ENCODE data around the gene PDZD2.

The PDZD2 gene

DNA sequence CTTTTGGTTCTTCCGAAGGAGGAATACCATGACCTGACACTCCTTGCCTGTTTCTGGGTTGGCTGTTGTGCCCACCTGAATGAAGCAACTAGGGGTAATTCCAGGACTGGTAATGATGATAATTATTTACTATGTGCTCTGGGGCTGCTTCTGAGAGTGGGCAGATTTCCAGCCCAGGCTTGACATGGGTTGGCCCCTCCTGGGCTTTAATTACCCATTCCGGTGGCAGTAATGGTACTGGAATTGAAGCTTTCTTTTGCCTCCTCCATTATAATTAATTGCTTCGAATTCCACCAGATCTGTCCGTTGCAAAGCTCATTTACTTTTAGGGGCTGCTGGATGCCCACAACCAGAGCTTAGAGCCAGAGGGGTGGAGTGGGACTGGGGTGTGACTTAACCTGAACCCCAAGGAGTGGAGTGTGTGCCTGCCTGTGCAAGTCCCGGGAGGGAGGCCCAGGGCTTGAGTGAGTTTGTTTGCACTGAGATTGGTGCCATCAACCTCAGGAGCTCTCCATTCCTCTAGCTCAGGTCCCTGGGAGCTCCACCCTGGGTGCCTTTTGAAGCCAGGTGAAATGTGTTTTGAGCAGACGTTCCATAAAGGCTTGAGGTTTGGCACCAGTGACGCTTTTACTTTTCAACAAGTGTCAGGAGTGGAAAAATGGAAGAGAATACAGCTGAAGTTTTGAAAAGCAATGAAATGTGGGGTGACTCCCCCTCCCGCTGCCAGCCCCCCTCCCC, 214.6 kb downstream of the PDZD2 start:
- H3K9me3 ChIP-seq (ENCODE audit: control insufficient read depth, low read length), result no peaks in the 10 kb centered on the region
- no peak overlapping the region for H3K4me2 ChIP-seq (ENCODE audit: low read length)
- no peaks in the 10 kb centered on the region for H3K79me2 ChIP-seq
- H3K27me3 ChIP-seq (ENCODE audit: control insufficient read depth, insufficient read depth, low read length), result no peaks in the 10 kb centered on the region
- H3K27ac ChIP-seq, result no peak overlapping the region
- H3K9ac ChIP-seq, result no peak overlapping the region
- no peaks in the 10 kb centered on the region for H3K4me1 ChIP-seq
- TF ChIP-seq, protein P1, sequence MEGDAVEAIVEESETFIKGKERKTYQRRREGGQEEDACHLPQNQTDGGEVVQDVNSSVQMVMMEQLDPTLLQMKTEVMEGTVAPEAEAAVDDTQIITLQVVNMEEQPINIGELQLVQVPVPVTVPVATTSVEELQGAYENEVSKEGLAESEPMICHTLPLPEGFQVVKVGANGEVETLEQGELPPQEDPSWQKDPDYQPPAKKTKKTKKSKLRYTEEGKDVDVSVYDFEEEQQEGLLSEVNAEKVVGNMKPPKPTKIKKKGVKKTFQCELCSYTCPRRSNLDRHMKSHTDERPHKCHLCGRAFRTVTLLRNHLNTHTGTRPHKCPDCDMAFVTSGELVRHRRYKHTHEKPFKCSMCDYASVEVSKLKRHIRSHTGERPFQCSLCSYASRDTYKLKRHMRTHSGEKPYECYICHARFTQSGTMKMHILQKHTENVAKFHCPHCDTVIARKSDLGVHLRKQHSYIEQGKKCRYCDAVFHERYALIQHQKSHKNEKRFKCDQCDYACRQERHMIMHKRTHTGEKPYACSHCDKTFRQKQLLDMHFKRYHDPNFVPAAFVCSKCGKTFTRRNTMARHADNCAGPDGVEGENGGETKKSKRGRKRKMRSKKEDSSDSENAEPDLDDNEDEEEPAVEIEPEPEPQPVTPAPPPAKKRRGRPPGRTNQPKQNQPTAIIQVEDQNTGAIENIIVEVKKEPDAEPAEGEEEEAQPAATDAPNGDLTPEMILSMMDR (IDR thresholded peaks at IDR 0.05), result no peak
- no peak overlapping the region for H2AFZ ChIP-seq
- no peak overlapping the region for H3K4me3 ChIP-seq (ENCODE audit: low read depth, low read length)
- no peaks in the 10 kb centered on the region for H3K36me3 ChIP-seq (ENCODE audit: control insufficient read depth, insufficient read depth, low read length)

DNA sequence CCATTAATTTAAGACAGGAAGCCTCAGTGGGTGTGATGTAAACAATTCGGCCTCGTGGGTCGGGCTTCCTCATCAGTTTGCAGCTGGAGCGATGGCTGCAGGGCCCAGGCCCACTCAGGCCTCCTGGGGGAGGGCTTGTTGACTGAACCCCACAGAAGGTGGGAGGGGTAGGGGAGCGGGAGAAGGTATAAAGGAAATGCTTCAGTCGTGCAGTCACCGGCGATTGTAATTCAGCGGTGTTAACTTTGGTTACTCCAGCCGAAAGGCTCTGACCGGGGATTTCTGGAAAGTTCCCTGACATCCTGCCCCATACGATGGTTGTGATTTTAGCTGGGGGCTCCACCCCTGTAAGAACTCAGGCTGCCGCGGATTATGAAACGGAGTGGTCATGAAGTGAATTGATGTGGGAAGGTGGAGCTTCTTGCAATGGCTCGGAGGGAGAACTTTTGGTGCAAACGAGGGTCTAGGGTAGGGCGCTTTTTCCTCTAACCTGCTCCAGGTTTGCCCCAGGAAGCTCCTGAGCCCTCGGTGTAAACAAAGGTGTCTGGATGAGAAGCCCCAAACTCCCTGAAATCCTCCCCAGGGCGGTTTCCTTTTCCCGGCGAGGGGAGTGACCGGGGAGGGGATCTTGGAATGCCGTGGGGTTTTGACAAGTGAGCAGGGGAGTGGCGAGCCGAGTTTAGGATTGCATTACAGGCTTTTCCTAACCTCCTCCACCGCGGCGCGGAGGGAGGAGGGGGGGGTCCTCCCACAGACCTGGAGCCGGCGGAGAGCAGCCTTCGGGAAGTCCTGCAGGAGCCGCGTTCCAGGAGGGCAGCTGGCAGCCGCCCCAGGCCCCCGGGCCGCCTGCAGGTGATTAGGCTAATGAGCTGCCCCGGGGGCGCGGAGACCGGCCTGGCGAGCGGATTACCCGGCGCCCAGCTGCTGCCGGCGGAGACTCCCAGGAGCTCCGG, 215.5 kb downstream of the PDZD2 start:
- no peaks in the 10 kb centered on the region for H3K27me3 ChIP-seq (ENCODE audit: control insufficient read depth, insufficient read depth, low read length)

DNA sequence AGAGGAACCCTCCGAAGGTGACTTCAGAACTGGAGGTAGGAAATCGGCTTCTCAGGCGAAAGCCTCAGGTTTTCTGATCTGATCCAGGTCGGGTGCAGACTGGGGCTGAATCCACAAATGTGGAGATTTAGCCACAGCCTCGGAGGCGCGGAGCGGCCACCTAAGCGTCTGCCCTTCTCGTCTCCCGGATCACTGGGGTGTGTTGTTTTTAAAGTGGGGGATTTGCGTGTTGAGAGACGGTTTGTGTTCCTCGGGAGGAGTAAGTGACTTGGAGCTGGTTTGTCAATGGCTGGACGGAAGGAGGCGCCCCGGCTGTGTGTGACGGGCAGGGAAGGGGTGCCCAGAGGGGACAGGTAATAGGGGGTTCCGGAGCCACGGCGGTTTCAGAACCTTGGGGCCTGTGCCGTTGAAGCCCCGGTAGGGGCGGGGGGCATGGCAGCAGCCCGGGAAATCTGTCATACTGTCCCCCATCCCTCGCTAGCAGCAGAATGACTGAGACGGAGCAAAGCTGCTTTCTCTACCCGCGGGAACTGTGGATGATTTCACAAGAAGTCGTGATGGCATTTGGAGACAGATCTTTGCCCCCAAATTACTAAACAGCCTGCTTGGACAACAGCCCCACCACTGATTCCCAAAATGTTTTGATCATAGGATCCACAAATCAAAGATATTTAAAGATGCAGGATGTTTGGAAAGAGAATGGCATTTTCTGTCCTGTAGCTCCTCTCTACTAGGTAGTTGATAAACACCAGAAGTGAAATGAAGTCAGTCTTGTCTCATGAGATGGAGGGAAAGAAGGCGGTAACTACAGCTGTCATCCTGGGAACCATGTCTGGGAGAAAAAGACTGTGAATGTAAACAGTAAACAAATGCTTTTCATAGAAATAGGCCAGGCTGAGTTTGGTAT, 216.5 kb downstream of the PDZD2 start:
- Histone ChIP-seq H3K4me3 (ENCODE audit: low read depth, low read length) (peak overlapping the region; percentile 54), H3K27ac (no peak overlapping the region), H3K27me3 (ENCODE audit: control insufficient read depth, insufficient read depth, low read length) (no peaks in the 10 kb centered on the region), H2AFZ (peak overlapping the region; percentile 79), H3K36me3 (ENCODE audit: control insufficient read depth, insufficient read depth, low read length) (no peaks in the 10 kb centered on the region), H3K4me1 (no peaks in the 10 kb centered on the region), H3K79me2 (no peaks in the 10 kb centered on the region), H3K9me3 (ENCODE audit: control insufficient read depth, low read length) (no peaks in the 10 kb centered on the region), H3K9ac (no peak overlapping the region), H3K4me2 (ENCODE audit: low read length) (peak overlapping the region; percentile 85)
- TF ChIP-seq, protein P1 (IDR thresholded peaks at IDR 0.05), result no peak

More for the DNA sequence above, 215.5 kb downstream of the PDZD2 start:
- TF ChIP-seq, protein P1 (IDR thresholded peaks at IDR 0.05), result no peak
- Histone ChIP-seq H3K79me2 (no peaks in the 10 kb centered on the region), H3K9ac (no peak overlapping the region), H3K4me3 (ENCODE audit: low read depth, low read length) (peak overlapping the region; percentile 54), H2AFZ (peak overlapping the region; percentile 79), H3K9me3 (ENCODE audit: control insufficient read depth, low read length) (no peaks in the 10 kb centered on the region), H3K27ac (no peak overlapping the region), H3K4me2 (ENCODE audit: low read length) (peak overlapping the region; percentile 85), H3K4me1 (no peaks in the 10 kb centered on the region), H3K36me3 (ENCODE audit: control insufficient read depth, insufficient read depth, low read length) (no peaks in the 10 kb centered on the region)

DNA sequence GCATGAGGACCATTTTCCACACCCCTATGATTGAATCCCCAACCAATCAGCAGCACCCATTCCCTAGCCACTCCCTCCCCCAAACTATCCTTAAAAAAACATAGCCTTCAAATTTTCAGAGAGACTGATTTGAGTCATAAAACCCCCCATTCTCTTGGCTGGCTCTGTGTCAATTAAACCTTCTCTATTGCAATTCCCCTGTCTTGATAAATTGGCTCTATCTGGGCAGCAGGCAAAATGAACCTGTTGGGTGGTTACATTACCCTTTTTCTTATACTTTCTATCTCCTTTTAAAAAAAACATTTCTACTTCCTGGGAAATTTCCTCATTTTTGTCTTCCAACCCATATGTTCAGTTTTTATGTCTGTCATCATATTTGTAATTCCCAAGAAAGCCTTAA, 220.2 kb downstream of the PDZD2 start:
- H3K27me3 ChIP-seq (ENCODE audit: control insufficient read depth, insufficient read depth, low read length), result no peaks in the 10 kb centered on the region
- no peak overlapping the region for H3K4me2 ChIP-seq (ENCODE audit: low read length)
- no peak overlapping the region for H3K4me3 ChIP-seq (ENCODE audit: low read depth, low read length)
- H3K9ac ChIP-seq, result no peak overlapping the region
- no peak overlapping the region for H2AFZ ChIP-seq
- no peaks in the 10 kb centered on the region for H3K36me3 ChIP-seq (ENCODE audit: control insufficient read depth, insufficient read depth, low read length)
- no peaks in the 10 kb centered on the region for H3K9me3 ChIP-seq (ENCODE audit: control insufficient read depth, low read length)
- TF ChIP-seq, protein P1 (IDR thresholded peaks at IDR 0.05), result no peak
- H3K27ac ChIP-seq, result no peak overlapping the region
- no peaks in the 10 kb centered on the region for H3K4me1 ChIP-seq
- no peaks in the 10 kb centered on the region for H3K79me2 ChIP-seq
